GM10266 (cell line): ENCODE data around the gene SLC12A3.

ENCODE experiments used
- DNase-seq: peaks from one replicate; pipeline ENCODE4 v3.0.0; 2012; ENCODE audit errors: extremely low spot score
- TF ChIP-seq, protein P1 (sequence below): IDR thresholded peaks from 2 replicates; pipeline ENCODE4 v1.5.1; 2012; ENCODE audit warnings: mild to moderate bottlenecking, low read depth; ENCODE audit not compliant: control insufficient read depth, insufficient read depth; ENCODE audit errors: missing control alignments

SLC12A3 gene

DNA sequence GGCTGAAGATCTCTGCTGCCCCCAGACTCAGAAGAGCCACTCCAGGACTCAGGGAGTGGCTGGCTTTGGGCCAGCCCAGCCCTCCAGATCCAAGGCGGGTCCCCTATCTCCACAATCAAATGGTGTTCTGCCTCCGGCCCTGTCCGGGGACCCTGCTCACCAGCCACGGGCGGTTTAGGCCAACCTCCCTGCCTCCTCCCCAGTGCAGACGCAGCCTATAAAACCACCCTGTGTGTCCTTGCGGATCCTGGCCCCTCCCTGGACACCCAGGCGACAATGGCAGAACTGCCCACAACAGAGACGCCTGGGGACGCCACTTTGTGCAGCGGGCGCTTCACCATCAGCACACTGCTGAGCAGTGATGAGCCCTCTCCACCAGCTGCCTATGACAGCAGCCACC lies at the start of gene SLC12A3:
Gene SLC12A3 (plus strand): TSS at position 248 of the 400 bp plus-strand sequence. CDS start 29 bp downstream, at position 277.
- TF ChIP-seq, protein P1, sequence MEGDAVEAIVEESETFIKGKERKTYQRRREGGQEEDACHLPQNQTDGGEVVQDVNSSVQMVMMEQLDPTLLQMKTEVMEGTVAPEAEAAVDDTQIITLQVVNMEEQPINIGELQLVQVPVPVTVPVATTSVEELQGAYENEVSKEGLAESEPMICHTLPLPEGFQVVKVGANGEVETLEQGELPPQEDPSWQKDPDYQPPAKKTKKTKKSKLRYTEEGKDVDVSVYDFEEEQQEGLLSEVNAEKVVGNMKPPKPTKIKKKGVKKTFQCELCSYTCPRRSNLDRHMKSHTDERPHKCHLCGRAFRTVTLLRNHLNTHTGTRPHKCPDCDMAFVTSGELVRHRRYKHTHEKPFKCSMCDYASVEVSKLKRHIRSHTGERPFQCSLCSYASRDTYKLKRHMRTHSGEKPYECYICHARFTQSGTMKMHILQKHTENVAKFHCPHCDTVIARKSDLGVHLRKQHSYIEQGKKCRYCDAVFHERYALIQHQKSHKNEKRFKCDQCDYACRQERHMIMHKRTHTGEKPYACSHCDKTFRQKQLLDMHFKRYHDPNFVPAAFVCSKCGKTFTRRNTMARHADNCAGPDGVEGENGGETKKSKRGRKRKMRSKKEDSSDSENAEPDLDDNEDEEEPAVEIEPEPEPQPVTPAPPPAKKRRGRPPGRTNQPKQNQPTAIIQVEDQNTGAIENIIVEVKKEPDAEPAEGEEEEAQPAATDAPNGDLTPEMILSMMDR = no peak
- DNase-seq = no peak

DNA sequence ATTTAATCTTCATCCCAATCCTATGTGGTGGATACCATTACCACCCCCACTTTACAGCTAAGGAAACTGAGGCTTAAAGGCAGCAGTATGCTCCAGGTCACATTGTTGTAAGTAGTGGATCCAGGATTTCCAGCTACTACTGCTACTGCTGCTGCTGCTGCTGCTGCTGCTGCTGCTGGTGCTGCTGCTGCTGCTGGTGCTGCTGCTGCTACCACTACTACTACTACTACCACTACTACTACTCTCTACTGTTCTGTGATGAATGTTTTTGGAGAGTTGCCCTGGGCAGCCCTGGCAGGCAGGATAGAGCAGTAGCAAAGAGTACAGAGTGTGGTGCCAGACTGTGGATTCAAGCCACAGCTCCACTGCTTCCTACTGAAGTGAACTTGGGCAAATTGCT lies 49.3 kb upstream of the SLC12A3 start:
- TF ChIP-seq, protein P1 = no peak
- DNase-seq = no peak

- DNase-seq = no peak
- TF ChIP-seq, protein P1 = no peak
Measured at GRCh38 chr16:56817056-56817455, 48.0 kb upstream of the SLC12A3 start.

- TF ChIP-seq, protein P1 = no peak
- DNase-seq = no peak
Measured at GRCh38 chr16:56817938-56818337, 47.1 kb upstream of the SLC12A3 start.

DNA sequence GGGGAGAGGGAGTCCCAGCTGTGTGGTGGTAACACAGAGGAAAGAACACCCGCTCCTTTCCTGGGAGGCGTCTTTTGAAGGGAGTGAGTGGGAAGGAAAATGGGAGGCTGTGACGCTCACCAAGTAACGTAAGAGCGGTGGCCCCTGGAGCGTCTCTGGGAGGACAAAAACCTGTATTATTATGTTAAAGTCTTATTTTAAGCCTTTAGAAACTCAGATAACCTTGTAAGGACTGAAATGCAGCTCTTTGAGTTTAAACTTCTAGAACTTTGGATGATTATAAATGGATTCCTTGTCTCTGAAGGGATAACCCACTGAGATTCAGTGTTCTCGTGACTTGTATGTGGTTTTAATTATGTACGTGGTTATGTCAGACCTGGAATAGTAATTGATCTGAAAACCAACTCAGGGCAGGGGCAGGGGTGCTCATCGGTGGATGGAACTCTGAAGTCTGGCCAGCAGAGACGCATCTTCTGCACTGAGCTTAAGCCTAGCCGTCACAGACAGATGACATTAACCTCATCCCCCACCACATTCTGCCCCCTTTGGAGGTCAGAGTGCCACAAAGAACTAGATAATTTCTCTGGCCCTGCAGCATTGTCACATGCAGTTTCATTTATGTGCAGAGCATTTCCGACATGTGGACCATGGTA lies 41.8 kb upstream of the SLC12A3 start:
- TF ChIP-seq, protein P1 = no peak
- DNase-seq = no peak

GRCh38 chr16:56824331-56824730 lies 40.7 kb upstream of the SLC12A3 start:
- no peak for DNase-seq
- TF ChIP-seq, protein P1 = no peak

DNA sequence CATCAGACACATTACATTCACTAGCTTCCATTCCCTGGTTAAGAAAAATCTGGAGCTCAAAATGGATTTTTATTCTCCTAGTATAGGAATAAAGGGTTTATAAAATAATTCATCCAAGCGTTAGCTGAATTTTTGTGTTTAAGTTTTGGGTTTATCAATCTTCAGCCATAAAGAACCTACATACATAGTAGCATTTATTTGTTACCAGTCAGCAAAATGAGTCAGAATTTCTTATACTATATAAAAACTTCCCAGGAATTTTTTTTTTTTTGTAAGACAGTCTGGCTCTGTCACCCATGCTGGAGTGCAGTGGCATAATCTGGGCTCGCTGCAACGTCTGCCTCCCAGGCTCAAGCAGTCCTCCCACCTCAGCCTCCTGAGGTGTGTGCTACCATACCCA lies 40.2 kb upstream of the SLC12A3 start:
- TF ChIP-seq, protein P1 = no peak
- DNase-seq = no peak
